ENCODE measurements around the gene GNG8.

Gene GNG8

DNA sequence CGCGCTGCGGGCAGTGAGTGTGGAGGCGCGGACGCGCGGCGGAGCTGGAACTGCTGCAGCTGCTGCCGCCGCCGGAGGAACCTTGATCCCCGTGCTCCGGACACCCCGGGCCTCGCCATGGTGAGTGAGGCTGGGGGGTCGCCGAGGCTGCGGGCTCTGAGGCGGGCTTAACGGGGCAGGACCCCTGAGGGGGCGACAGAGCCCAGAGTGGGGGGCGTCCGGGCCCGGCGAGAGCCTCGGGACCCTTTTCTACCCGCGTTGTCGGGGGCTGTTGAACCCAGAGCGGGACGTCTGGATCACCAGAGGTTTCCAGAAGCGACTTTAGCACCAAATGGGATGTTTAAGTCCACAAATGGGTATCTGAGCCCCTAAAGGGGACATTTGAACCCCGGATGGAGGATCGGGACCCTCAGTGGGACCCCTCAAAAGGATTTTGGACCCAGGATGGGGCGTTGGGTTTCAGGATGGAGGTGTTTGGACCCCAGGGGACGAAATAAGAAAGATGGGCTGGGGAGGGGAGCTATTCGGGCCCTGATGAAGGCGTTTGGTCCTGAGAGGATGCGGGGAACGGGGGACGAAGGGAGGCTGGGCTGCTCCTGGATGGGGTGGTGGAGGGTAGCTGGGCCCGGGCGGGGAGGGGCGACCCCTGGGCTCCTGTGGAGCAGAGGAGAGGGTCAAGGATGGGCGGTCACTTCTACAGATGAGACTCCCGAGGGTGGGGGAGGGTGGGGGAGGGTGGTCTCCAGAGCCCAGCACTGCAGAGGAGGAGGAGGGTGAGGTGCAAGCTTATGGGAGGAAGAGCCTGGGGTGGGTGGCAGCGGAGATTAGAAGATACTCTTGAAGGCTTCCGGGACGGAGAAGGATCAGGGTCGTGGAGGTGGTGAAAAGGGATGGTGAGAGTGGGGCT lies 34.4 kb downstream of the GNG8 start, which contains the start of gene CALM3:
Gene CALM3 (plus strand): TSS at position 13 of the 907 bp plus-strand sequence. CDS start 105 bp downstream, at position 118.
- no peak for DNase-seq

DNA sequence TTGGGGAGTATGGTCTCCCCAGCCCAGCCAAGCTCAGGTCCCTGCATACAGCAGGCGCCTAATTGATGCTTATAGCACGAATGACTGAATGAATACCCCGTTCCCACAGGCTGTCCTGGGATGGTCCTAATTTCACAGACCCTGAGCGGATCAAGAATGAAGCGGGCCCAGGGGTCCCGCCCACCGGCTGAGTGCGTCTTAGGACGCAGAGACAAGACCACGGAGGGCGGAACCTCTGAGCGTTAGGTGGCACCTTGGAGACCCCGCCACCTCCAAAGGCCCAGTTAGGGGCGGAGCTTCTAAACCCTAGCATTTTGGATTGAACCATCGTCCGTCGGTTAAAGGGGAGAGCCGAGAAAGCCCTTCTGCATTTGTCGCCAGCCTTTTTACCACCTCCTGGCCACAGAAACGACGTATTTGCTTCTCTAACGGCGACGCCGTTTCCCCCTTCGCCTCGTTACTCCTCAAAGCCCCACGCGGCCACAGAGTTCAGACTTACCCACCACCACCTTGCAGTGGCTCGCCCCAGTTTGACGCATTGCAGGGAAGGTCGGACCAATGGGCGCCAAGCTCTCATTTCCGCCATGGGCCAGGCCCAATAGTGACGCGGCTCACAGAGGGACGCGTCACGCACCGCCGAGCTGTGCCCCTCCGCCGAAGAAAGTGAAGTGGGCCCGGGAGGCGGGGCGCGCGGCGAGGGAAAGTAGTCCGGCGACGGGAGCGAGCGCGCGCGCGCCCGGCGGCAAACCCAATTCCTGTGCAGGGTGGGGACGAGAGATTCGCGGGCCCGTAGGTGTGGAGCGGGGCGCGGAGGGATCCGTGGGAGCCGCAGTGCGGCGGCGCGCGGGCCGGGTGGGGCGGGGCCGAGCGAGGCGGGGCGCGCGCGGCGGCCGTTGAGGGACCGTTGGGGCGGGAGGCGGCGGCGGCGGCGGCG lies 35.4 kb downstream of the GNG8 start:
- DNase-seq = peak; percentile 89 to 92

DNA sequence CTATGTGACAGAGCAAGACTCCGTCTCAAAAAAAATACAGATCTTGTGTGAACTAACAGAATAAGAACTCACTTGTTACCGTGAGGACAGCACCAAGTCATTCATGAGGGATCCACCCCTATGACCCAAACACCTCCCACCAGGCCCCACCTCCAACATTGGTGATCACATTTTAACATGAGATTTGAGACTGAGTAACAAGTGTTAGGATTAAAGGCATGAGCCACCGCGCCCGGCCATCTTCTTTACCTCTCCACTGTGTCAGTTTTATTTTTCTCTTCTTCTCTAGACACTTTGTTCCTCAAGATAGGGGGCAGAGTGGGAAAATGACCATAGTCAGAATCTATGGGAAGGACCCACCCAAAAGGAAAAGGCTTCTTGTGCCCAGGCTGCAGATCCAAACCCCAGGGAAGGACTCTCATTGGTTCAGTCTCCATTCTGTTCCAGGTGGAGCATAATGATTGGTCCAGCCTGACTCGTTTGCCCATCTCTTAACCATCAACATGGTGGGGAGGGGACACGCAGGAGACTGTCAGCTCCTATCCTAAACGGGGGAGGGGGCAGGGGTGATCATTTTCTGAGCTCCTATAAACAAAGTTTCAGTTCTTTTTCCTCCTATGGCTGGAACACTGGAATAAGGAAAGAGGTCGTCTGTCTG lies 36.2 kb downstream of the GNG8 start:
- DNase-seq = no peak

DNA sequence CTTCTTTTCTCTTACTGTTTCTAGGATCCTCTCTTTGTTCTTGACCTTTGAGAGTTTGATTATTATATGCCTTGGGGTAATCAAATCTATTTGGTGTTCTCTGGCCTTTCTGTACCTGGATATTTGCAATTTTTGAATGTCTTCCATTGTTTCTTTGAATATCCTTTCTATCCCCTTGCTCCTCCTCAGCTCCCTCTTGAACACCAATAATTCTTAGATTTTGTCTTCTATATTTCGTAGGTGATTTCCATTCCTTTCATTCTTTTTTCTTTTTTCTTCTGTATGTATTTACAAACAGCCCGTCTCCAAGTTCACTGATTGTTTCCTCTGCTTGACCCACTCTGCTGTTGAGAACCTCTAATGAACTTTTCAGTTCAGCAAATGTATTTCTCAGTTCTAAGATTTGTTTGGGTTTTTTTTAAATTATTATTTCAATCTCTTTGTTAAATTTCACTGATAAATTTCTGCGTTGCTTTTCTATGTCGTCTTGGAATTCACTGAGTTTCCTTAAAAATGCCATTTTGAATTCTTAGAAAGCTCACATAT lies 37.6 kb downstream of the GNG8 start:
- no peak for DNase-seq

GRCh38 chr19:46596008-46596407 lies 40.0 kb downstream of the GNG8 start:
- no peak for DNase-seq

- DNase-seq = no peak
These were observed 44.1 kb downstream of the GNG8 start for GRCh38 chr19:46591870-46592269.

- no peak for DNase-seq
These were observed 44.7 kb downstream of the GNG8 start for GRCh38 chr19:46591254-46591653.

DNA sequence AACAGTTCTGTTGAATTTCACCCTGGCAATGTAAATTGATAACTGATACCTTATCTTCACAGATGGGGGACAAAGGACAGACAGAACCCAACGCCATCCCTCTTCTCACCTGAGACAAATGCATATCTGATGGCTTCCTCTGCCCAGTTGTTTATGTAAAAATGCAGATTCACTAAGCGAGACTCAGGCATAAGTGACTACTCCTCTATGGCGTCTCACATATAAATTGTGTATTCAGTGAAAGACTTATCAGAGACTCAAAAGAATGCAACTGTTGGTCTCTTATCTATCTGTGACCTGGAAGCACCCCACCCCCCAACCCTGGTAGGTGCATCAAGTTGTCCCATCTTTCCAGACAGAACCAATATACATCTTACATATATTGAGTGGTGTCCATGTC lies 48.1 kb downstream of the GNG8 start:
- no peak for DNase-seq

DNA sequence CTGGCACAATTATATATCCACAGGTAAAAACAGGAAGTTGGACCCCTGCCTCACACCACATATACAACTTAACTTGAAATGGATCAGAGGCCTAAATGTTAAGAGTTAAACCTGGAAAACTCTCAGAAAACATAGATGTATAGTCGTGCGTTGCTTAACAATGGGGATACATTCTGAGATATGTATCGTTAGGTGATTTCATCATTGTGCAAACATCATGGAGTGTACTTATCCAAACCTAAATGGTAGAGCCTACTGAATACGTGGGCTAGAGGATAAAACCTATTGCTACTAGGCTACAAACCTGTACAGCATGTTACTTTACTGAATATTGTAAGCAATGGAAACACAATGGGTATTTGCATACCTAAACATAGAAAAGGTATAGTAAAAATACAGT lies 49.7 kb downstream of the GNG8 start:
- no peak for DNase-seq

DNA sequence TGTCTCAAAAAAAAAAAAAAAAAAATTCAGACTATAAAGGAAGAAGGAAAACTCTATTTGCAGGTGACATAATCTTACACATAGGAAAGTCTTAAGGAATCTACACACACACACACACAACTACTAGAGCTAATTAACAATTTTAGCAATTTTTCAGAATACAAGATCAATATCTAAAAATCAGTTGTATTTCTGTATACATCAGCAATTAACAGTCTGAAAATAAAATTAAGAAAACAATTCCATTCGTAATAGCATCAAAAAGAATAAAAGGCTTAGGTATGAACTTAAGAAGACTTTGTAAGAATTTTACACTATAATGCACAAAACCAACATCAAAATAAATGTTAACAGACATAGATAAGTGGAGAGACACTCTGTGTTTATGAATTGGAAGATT lies 50.5 kb downstream of the GNG8 start:
- DNase-seq = no peak
